Panc1 (cell line): ENCODE data around the gene HADHB.

Source experiments
- POLR2AphosphoS5 ChIP-seq: IDR thresholded peaks from 2 replicates; pipeline ENCODE4 v1.6.1; 2012; ENCODE audit warnings: mild to moderate bottlenecking, low read depth, low read length, moderate library complexity
- SIN3A ChIP-seq: IDR thresholded peaks from 2 replicates; pipeline ENCODE4 v1.6.1; 2012; ENCODE audit warnings: low read depth, mild to moderate bottlenecking, low read length, moderate library complexity, borderline replicate concordance; ENCODE audit not compliant: insufficient read depth
- TF ChIP-seq, protein P1 (sequence below): fragments of 450-650 bp; IDR thresholded peaks from 2 replicates; pipeline ENCODE4 v1.5.1; 2017; ENCODE audit warnings: mild to moderate bottlenecking
- TF ChIP-seq, protein P2 (sequence below), 2 experiments: IDR thresholded peaks; 2 replicates each; pipeline ENCODE4 v1.6.1; 2011 to 2012; ENCODE audit warnings: low read depth in 2 of 2, control low read depth in 1 of 2, low read length in 1 of 2, mild to moderate bottlenecking in 1 of 2, moderate library complexity in 1 of 2; ENCODE audit not compliant: insufficient read depth in 1 of 2

DNA sequence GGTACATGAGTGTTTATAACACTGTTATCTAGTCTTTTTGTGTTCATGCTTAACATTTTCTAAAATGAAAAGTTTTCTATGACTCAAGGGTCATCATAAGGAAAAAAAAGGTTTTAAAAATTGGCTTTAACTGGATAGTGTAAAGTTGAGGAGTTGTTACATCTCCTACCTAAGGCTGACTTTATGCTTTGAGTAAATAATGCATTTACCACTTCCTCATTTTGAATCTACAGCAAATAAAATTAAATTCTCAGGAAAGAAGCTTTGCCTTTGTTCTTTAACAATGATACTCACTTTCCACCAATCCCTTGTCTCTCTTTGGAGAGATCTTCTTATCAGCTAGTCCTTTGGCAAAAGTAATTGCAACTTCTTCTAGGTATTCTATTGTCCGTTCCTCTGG lies 30.0 kb upstream of the HADHB start:
- TF ChIP-seq, protein P1, sequence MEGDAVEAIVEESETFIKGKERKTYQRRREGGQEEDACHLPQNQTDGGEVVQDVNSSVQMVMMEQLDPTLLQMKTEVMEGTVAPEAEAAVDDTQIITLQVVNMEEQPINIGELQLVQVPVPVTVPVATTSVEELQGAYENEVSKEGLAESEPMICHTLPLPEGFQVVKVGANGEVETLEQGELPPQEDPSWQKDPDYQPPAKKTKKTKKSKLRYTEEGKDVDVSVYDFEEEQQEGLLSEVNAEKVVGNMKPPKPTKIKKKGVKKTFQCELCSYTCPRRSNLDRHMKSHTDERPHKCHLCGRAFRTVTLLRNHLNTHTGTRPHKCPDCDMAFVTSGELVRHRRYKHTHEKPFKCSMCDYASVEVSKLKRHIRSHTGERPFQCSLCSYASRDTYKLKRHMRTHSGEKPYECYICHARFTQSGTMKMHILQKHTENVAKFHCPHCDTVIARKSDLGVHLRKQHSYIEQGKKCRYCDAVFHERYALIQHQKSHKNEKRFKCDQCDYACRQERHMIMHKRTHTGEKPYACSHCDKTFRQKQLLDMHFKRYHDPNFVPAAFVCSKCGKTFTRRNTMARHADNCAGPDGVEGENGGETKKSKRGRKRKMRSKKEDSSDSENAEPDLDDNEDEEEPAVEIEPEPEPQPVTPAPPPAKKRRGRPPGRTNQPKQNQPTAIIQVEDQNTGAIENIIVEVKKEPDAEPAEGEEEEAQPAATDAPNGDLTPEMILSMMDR, result no peak
- TF ChIP-seq POLR2AphosphoS5 (no peak), SIN3A (no peak)
- TF ChIP-seq, protein P2, sequence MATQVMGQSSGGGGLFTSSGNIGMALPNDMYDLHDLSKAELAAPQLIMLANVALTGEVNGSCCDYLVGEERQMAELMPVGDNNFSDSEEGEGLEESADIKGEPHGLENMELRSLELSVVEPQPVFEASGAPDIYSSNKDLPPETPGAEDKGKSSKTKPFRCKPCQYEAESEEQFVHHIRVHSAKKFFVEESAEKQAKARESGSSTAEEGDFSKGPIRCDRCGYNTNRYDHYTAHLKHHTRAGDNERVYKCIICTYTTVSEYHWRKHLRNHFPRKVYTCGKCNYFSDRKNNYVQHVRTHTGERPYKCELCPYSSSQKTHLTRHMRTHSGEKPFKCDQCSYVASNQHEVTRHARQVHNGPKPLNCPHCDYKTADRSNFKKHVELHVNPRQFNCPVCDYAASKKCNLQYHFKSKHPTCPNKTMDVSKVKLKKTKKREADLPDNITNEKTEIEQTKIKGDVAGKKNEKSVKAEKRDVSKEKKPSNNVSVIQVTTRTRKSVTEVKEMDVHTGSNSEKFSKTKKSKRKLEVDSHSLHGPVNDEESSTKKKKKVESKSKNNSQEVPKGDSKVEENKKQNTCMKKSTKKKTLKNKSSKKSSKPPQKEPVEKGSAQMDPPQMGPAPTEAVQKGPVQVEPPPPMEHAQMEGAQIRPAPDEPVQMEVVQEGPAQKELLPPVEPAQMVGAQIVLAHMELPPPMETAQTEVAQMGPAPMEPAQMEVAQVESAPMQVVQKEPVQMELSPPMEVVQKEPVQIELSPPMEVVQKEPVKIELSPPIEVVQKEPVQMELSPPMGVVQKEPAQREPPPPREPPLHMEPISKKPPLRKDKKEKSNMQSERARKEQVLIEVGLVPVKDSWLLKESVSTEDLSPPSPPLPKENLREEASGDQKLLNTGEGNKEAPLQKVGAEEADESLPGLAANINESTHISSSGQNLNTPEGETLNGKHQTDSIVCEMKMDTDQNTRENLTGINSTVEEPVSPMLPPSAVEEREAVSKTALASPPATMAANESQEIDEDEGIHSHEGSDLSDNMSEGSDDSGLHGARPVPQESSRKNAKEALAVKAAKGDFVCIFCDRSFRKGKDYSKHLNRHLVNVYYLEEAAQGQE (IDR thresholded peaks at IDR 0.05; ENCODE audit: insufficient read depth in 1 of 2, low read depth in 2 of 2, low read length in 1 of 2), result no peak
